Activated CD8-positive, alpha-beta memory T cell treated with anti-CD3 and anti-CD28 coated beads, Interleukin-2, amount 50 U/mL, for 24 hours (primary cell): ENCODE results near the gene NHLRC4.
A peak's percentile ranks its signal among the peaks of the same experiment; 100 is the strongest.

Experiments
- DNase-seq: peaks from one replicate; pipeline ENCODE4 v3.0.0-alpha.2; 2020; ENCODE audit errors: extremely low read depth

The NHLRC4 gene

GRCh38 chr16:582614-583331 is 16.0 kb downstream of the NHLRC4 start:
- DNase-seq, result no peak

GRCh38 chr16:583470-583814 is 16.6 kb downstream of the NHLRC4 start:
- no peak for DNase-seq

GRCh38 chr16:583815-584591 is 17.2 kb downstream of the NHLRC4 start:
- no peak for DNase-seq

- DNase-seq, result no peak
Measured at GRCh38 chr16:585351-585750, 18.5 kb downstream of the NHLRC4 start.

- DNase-seq, result no peak
Measured at GRCh38 chr16:586047-586644, 19.3 kb downstream of the NHLRC4 start.

- DNase-seq, result no peak
Measured at GRCh38 chr16:586645-587590, 20.1 kb downstream of the NHLRC4 start.

- DNase-seq, result peak; percentile 30
Measured at GRCh38 chr16:588639-588888, 21.8 kb downstream of the NHLRC4 start.

- peak; percentile 92 for DNase-seq
Measured at GRCh38 chr16:588889-589657, 22.3 kb downstream of the NHLRC4 start.

- DNase-seq, result peak; percentile 98
Measured at GRCh38 chr16:589658-590187, 22.9 kb downstream of the NHLRC4 start, which contains the start of gene RAB40C. RAB40C (plus strand) TSS chr16:590066; CDS start chr16:590292, 226 bp downstream.

GRCh38 chr16:590188-590814 is 23.5 kb downstream of the NHLRC4 start:
- DNase-seq, result no peak

- DNase-seq, result no peak
Measured at GRCh38 chr16:590815-591200, 24.0 kb downstream of the NHLRC4 start.

- DNase-seq, result no peak
Measured at GRCh38 chr16:591231-591630, 24.4 kb downstream of the NHLRC4 start.

- no peak for DNase-seq
Measured at GRCh38 chr16:591892-592517, 25.2 kb downstream of the NHLRC4 start.

- DNase-seq, result no peak
Measured at GRCh38 chr16:592518-593306, 25.9 kb downstream of the NHLRC4 start.

- no peak for DNase-seq
Measured at GRCh38 chr16:593406-593805, 26.6 kb downstream of the NHLRC4 start.

- no peak for DNase-seq
Measured at GRCh38 chr16:593807-594206, 27.0 kb downstream of the NHLRC4 start.

GRCh38 chr16:595094-595528 is 28.3 kb downstream of the NHLRC4 start:
- DNase-seq, result no peak

- no peak for DNase-seq
Measured at GRCh38 chr16:595942-596735, 29.3 kb downstream of the NHLRC4 start.

GRCh38 chr16:596736-597060 is 29.9 kb downstream of the NHLRC4 start:
- no peak for DNase-seq
